Retinal pigment epithelial cell (primary cell): ENCODE results near the gene DOK7.

Experiments
- DNase-seq: peaks from one replicate; pipeline ENCODE4 v3.0.0-alpha.2; 2010; ENCODE audit warnings: low read depth
- H3K4me3 ChIP-seq: 2 replicates; pipeline ENCODE4 v1.5.1; 2011; ENCODE audit warnings: mild to moderate bottlenecking, low read length, control low read depth, moderate library complexity
- TF ChIP-seq, protein P1 (sequence below): conservative IDR thresholded peaks from 2 replicates; pipeline ENCODE4 v1.5.1; 2011; ENCODE audit warnings: low read depth, low read length, control low read depth, inconsistent platforms

Gene DOK7

GRCh38 chr4:3427706-3428446 lies 35.2 kb upstream of the DOK7 start:
- no peak for DNase-seq
- TF ChIP-seq, protein P1, sequence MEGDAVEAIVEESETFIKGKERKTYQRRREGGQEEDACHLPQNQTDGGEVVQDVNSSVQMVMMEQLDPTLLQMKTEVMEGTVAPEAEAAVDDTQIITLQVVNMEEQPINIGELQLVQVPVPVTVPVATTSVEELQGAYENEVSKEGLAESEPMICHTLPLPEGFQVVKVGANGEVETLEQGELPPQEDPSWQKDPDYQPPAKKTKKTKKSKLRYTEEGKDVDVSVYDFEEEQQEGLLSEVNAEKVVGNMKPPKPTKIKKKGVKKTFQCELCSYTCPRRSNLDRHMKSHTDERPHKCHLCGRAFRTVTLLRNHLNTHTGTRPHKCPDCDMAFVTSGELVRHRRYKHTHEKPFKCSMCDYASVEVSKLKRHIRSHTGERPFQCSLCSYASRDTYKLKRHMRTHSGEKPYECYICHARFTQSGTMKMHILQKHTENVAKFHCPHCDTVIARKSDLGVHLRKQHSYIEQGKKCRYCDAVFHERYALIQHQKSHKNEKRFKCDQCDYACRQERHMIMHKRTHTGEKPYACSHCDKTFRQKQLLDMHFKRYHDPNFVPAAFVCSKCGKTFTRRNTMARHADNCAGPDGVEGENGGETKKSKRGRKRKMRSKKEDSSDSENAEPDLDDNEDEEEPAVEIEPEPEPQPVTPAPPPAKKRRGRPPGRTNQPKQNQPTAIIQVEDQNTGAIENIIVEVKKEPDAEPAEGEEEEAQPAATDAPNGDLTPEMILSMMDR = no peak
- H3K4me3 ChIP-seq = no peak overlapping the region

GRCh38 chr4:3429651-3430050 lies 33.5 kb upstream of the DOK7 start:
- H3K4me3 ChIP-seq = no peak overlapping the region
- DNase-seq = no peak
- TF ChIP-seq, protein P1 = no peak

DNA sequence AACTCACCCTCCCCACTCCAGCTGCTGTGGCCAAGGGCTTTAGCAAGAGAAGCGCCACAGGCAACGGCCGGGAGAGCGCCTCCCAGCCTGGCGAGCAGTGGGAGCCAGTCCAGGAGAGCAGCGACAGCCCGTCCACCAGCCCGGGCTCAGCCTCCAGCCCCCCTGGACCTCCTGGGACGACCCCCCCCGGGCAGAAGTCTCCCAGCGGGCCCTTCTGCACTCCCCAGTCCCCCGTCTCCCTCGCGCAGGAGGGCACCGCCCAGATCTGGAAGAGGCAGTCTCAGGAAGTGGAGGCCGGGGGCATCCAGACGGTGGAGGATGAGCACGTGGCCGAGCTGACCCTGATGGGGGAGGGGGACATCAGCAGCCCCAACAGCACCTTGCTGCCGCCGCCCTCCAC lies 32.6 kb upstream of the DOK7 start:
- DNase-seq = no peak
- TF ChIP-seq, protein P1 = no peak
- no peak overlapping the region for H3K4me3 ChIP-seq

- DNase-seq = no peak
- TF ChIP-seq, protein P1 = no peak
- H3K4me3 ChIP-seq = no peak overlapping the region
Measured at GRCh38 chr4:3431446-3431993, 31.6 kb upstream of the DOK7 start.

DNA sequence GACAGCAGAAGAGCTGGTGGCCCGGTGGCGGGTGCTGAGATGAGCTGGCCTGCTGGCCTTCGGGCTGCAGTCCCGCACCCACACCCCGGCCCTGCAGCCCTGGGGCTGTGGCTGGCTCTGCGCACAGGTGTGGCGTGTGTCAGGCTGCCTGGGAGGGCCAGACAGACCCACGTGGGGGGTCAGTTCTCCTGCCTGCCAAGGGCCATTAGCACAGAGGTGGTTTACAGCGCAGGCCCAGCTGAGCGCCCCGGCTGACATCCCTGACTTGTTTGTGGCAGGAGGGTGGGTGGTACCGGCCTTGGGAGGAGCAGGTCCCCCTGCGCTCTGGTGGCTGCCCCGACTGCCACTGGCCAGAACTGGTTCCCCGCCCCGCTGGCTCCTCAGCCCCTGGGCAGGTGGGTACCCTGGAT lies 30.7 kb upstream of the DOK7 start:
- no peak overlapping the region for H3K4me3 ChIP-seq
- DNase-seq = no peak
- TF ChIP-seq, protein P1 = no peak

GRCh38 chr4:3433138-3433869 lies 29.8 kb upstream of the DOK7 start:
- DNase-seq = no peak
- TF ChIP-seq, protein P1 = no peak
- no peak overlapping the region for H3K4me3 ChIP-seq
